HCT116 (cell line): ENCODE data around the gene TMPRSS9. TPM values are rescaled to one million over a fixed set of nuclear protein-coding genes. Genes with fewer than 3 reads are reported as not detected.

Experiments used
- ATAC-seq: fragments of 200-7000 bp; cut with Tn5 transposase; 2 replicates; pipeline ENCODE4 v1.9.1; 2020; ENCODE audit warnings: mild to moderate bottlenecking, moderate library complexity
- BruUV-seq: library from RNA; stranded (reverse); fragments of 400-500 nt; replicated peaks from 2 replicates; lab custom pipeline; 2021; lab: Mats Ljungman, UMichigan
- CTCF ChIA-PET: fragments of 300-600 bp; sonication (Branson Sonifier 250); formaldehyde crosslinking; loops from one replicate; lab custom pipeline; 2021; ENCODE audit warnings: antibody characterized with exemption; lab: Charles Lee
- POLR2A ChIA-PET: fragments of 300-600, 350-600 bp; sonication (Branson Sonifier 250); formaldehyde crosslinking; loops from one replicate; lab custom pipeline; 2021; ENCODE audit warnings: antibody characterized with exemption; lab: Charles Lee
- RAD21 ChIA-PET, 2 experiments: fragments of 300-600 bp; sonication (Branson Sonifier 250); formaldehyde crosslinking; loops; one replicate each; lab custom pipeline; 2023; ENCODE audit warnings: low total read pairs in 2 of 2; ENCODE audit not compliant: uncharacterized antibody in 2 of 2, unreplicated experiment in 2 of 2, low non-redundant PET in 1 of 2; lab: Charles Lee
- DNase-seq: peaks from one replicate; pipeline ENCODE4 v3.0.0-alpha.2; 2010; ENCODE audit warnings: low read depth, low spot score
- H2AFZ ChIP-seq: fragments of 200-600 bp; shearing (Covaris generic), sonication (generic); 2 replicates; pipeline ENCODE4 v1.6.1; 2017; ENCODE audit warnings: low read depth, mixed run types, mixed read lengths, antibody characterized with exemption, low read length; ENCODE audit not compliant: poor library complexity, severe bottlenecking
- H3K27ac ChIP-seq: 2 replicates; pipeline ENCODE4 v1.5.1; 2012; ENCODE audit warnings: low read depth, low read length
- H3K27me3 ChIP-seq: fragments of 200-600 bp; sonication (generic); 2 replicates; pipeline ENCODE4 v1.6.1; 2016; ENCODE audit warnings: mixed run types, low read length, mixed read lengths; ENCODE audit not compliant: insufficient read depth
- H3K36me3 ChIP-seq, 2 experiments: fragments of 200-500 bp in 1 of 2; fragments of 200-600 bp in 1 of 2; sonication (Bioruptor generic) in 1 of 2; sonication (generic) in 1 of 2; 2 replicates each; pipeline versions ENCODE4 v1.5.1 to v1.6.1; 2014 to 2016; ENCODE audit warnings: low read length in 2 of 2, inconsistent platforms in 1 of 2, mixed read lengths in 1 of 2, mixed run types in 1 of 2; ENCODE audit not compliant: insufficient read depth in 2 of 2, control insufficient read depth in 1 of 2
- H3K4me1 ChIP-seq, 2 experiments: fragments of 200-600 bp in 1 of 2; sonication (generic) in 1 of 2; 2 replicates each; pipeline versions ENCODE4 v1.5.1 to v1.6.1; 2012 to 2017; ENCODE audit warnings: low read length in 2 of 2, inconsistent platforms in 1 of 2, mild to moderate bottlenecking in 1 of 2, mixed read lengths in 1 of 2, mixed run types in 1 of 2, moderate library complexity in 1 of 2; ENCODE audit not compliant: insufficient read depth in 2 of 2, control insufficient read depth in 1 of 2
- H3K4me2 ChIP-seq: fragments of 200-600 bp; sonication (generic); 2 replicates; pipeline ENCODE4 v1.6.1; 2017; ENCODE audit warnings: mixed run types, low read length, mixed read lengths
- H3K4me3 ChIP-seq, 2 experiments: fragments of 200-600 bp in 1 of 2; sonication (generic) in 1 of 2; replicated peaks in 1 of 2; 2 replicates each; pipeline ENCODE4 v1.5.1; 2011 to 2016; ENCODE audit warnings: low read length in 2 of 2, control low read depth in 1 of 2, low read depth in 1 of 2, mild to moderate bottlenecking in 1 of 2, mixed read lengths in 1 of 2, mixed run types in 1 of 2
- H3K79me2 ChIP-seq: fragments of 200-600 bp; sonication (generic); 2 replicates; pipeline ENCODE4 v1.6.1; 2017; ENCODE audit warnings: mild to moderate bottlenecking, mixed run types, low read length, moderate library complexity, mixed read lengths; ENCODE audit not compliant: insufficient read depth
- H3K9ac ChIP-seq: fragments of 200-600 bp; sonication (generic); 2 replicates; pipeline ENCODE4 v1.6.1; 2016; ENCODE audit warnings: low read length, mixed read lengths
- H3K9me2 ChIP-seq: fragments of 200-600 bp; sonication (generic), shearing (Covaris generic); 2 replicates; pipeline ENCODE4 v1.6.1; 2017; ENCODE audit warnings: mixed run types, mild to moderate bottlenecking, moderate library complexity; ENCODE audit not compliant: insufficient read depth
- H3K9me3 ChIP-seq, 2 experiments: fragments of 200-500 bp in 1 of 2; fragments of 200-600 bp in 1 of 2; sonication (Bioruptor generic) in 1 of 2; sonication (generic) in 1 of 2; 2 replicates each; pipeline ENCODE4 v1.6.1; 2014 to 2017; ENCODE audit warnings: low read length in 2 of 2, mixed read lengths in 2 of 2, inconsistent platforms in 1 of 2, low read depth in 1 of 2, mild to moderate bottlenecking in 1 of 2, mixed run types in 1 of 2, moderate library complexity in 1 of 2; ENCODE audit not compliant: control insufficient read depth in 1 of 2, insufficient read depth in 1 of 2
- H4K20me1 ChIP-seq: fragments of 200-600 bp; sonication (generic), shearing (Covaris generic); 2 replicates; pipeline ENCODE4 v1.6.1; 2017; ENCODE audit warnings: mixed run types, mild to moderate bottlenecking, moderate library complexity; ENCODE audit not compliant: insufficient read depth
- CBX3 ChIP-seq: IDR thresholded peaks from 2 replicates; pipeline ENCODE4 v1.6.1; 2012; ENCODE audit warnings: low read depth
- CEBPB ChIP-seq: IDR thresholded peaks from 2 replicates; pipeline ENCODE4 v1.6.1; 2012; ENCODE audit warnings: low read depth
- EGR1 ChIP-seq: IDR thresholded peaks from 2 replicates; pipeline ENCODE4 v1.6.1; 2012; ENCODE audit warnings: low read depth
- ELF1 ChIP-seq: IDR thresholded peaks from 2 replicates; pipeline ENCODE4 v1.6.1; 2012; ENCODE audit warnings: low read depth, borderline replicate concordance
- EZH2 ChIP-seq: fragments of 200-600 bp; sonication (generic); IDR thresholded peaks from 2 replicates; pipeline ENCODE4 v1.6.1; 2017; ENCODE audit warnings: antibody characterized with exemption, mixed run types
- EZH2phosphoT487 ChIP-seq: fragments of 200-600 bp; IDR thresholded peaks from 2 replicates; pipeline ENCODE4 v1.6.1; 2018; ENCODE audit warnings: antibody characterized with exemption, borderline replicate concordance
- POLR2A ChIP-seq: IDR thresholded peaks from 2 replicates; pipeline ENCODE4 v1.7.0; 2011; ENCODE audit warnings: borderline replicate concordance; ENCODE audit not compliant: insufficient read depth, insufficient read length; ENCODE audit errors: extremely low read depth
- POLR2AphosphoS5 ChIP-seq: IDR thresholded peaks from 2 replicates; pipeline ENCODE4 v1.6.1; 2011; ENCODE audit warnings: mild to moderate bottlenecking, low read depth, low read length, moderate library complexity
- RAD21 ChIP-seq: IDR thresholded peaks from 2 replicates; pipeline ENCODE4 v1.6.1; 2012; ENCODE audit warnings: low read depth, mild to moderate bottlenecking
- SP1 ChIP-seq: IDR thresholded peaks from 2 replicates; pipeline ENCODE4 v1.6.1; 2012; ENCODE audit warnings: low read depth
- SRF ChIP-seq: IDR thresholded peaks from 2 replicates; pipeline ENCODE4 v1.6.1; 2012; ENCODE audit warnings: low read depth
- ZNF274 ChIP-seq: fragments of 200-500 bp; sonication (Bioruptor generic); IDR thresholded peaks from 2 replicates; pipeline ENCODE4 v1.6.1; 2014; ENCODE audit warnings: mild to moderate bottlenecking, low read depth, low read length, inconsistent platforms
- intact Hi-C: fragments of 100-400 bp; cut with micrococcal nuclease; formaldehyde crosslinking; loops from 2 replicates; pipeline ENCODE4 v1.10.0; 2022
- total RNA-seq: library from RNA; stranded (reverse); gene quantifications from one replicate; pipeline ENCODE4 v1.2.1, GENCODE V29; 2021; ENCODE audit not compliant: unreplicated experiment
- TF ChIP-seq, protein P1 (sequence below): IDR thresholded peaks from 2 replicates; pipeline ENCODE4 v1.6.1; 2012
- TF ChIP-seq, protein P2 (sequence below): IDR thresholded peaks from 2 replicates; pipeline ENCODE4 v1.6.1; 2012
- TF ChIP-seq, protein P3 (sequence below), 3 experiments: fragments of 200-600 bp in 1 of 3; sonication (generic) in 1 of 3; IDR thresholded peaks in 2 of 3; conservative IDR thresholded peaks in 1 of 3; 2 replicates each; pipeline ENCODE4 v1.5.1; 2012 to 2017; ENCODE audit warnings: low read depth in 2 of 3, low read length in 2 of 3, antibody characterized with exemption in 1 of 3, borderline replicate concordance in 1 of 3, control low read depth in 1 of 3, mild to moderate bottlenecking in 1 of 3, mixed read lengths in 1 of 3, mixed run types in 1 of 3, moderate library complexity in 1 of 3; ENCODE audit not compliant: insufficient read depth in 1 of 3
- TF ChIP-seq, protein P4 (sequence below): IDR thresholded peaks from 2 replicates; pipeline ENCODE4 v1.6.1; 2012; ENCODE audit warnings: low read depth

TMPRSS9 gene
- total RNA-seq, 1 experiment from 2014 or later: not detected

DNA sequence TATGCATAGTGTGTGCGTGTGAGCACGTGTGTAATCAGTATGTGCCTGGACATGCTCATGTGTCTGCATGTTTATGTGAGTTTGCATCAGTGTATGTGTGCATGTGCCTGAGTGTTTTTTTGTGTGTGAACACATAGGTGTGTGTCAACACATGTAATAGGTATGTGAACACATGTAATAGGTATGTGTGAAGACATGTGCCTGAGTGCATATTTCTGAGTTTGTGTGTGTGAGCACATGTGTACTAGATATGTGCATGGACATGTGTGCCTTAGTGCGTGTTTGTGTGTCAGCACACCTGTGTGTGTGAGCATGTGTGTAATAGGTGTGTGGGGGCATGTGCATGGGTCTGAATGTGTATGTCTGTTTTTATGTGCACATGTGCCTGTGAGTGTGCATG lies 24.2 kb upstream of the TMPRSS9 start:
- POLR2A ChIA-PET: no interaction called here

More for the DNA sequence above, 24.2 kb upstream of the TMPRSS9 start:
- intact Hi-C loops: no loop called here
- H3K9me2 ChIP-seq: no peaks in the 10 kb centered on the region
- H3K4me1 ChIP-seq: peaks cover 0 to 5% of the 10 kb centered on the region in 2 experiments; a peak in 1 of 4 replicates
- TF ChIP-seq EZH2 (no peak), RAD21 (no peak), POLR2A (no peak), CBX3 (no peak), SP1 (no peak), CEBPB (no peak), EGR1 (no peak), ZNF274 (no peak), POLR2AphosphoS5 (no peak), ELF1 (no peak), SRF (no peak), EZH2phosphoT487 (no peak)
- TF ChIP-seq, protein P1, sequence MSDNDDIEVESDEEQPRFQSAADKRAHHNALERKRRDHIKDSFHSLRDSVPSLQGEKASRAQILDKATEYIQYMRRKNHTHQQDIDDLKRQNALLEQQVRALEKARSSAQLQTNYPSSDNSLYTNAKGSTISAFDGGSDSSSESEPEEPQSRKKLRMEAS: no peak
- TF ChIP-seq, protein P2, sequence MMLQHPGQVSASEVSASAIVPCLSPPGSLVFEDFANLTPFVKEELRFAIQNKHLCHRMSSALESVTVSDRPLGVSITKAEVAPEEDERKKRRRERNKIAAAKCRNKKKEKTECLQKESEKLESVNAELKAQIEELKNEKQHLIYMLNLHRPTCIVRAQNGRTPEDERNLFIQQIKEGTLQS: no peak
- TF ChIP-seq, protein P3, sequence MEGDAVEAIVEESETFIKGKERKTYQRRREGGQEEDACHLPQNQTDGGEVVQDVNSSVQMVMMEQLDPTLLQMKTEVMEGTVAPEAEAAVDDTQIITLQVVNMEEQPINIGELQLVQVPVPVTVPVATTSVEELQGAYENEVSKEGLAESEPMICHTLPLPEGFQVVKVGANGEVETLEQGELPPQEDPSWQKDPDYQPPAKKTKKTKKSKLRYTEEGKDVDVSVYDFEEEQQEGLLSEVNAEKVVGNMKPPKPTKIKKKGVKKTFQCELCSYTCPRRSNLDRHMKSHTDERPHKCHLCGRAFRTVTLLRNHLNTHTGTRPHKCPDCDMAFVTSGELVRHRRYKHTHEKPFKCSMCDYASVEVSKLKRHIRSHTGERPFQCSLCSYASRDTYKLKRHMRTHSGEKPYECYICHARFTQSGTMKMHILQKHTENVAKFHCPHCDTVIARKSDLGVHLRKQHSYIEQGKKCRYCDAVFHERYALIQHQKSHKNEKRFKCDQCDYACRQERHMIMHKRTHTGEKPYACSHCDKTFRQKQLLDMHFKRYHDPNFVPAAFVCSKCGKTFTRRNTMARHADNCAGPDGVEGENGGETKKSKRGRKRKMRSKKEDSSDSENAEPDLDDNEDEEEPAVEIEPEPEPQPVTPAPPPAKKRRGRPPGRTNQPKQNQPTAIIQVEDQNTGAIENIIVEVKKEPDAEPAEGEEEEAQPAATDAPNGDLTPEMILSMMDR (IDR thresholded peaks at IDR 0.05 in 2 of 3, conservative IDR thresholded peaks at IDR 0.05 in 1 of 3; ENCODE audit: borderline replicate concordance in 1 of 3, insufficient read depth in 1 of 3, low read depth in 2 of 3, low read length in 2 of 3): no peak
- TF ChIP-seq, protein P4, sequence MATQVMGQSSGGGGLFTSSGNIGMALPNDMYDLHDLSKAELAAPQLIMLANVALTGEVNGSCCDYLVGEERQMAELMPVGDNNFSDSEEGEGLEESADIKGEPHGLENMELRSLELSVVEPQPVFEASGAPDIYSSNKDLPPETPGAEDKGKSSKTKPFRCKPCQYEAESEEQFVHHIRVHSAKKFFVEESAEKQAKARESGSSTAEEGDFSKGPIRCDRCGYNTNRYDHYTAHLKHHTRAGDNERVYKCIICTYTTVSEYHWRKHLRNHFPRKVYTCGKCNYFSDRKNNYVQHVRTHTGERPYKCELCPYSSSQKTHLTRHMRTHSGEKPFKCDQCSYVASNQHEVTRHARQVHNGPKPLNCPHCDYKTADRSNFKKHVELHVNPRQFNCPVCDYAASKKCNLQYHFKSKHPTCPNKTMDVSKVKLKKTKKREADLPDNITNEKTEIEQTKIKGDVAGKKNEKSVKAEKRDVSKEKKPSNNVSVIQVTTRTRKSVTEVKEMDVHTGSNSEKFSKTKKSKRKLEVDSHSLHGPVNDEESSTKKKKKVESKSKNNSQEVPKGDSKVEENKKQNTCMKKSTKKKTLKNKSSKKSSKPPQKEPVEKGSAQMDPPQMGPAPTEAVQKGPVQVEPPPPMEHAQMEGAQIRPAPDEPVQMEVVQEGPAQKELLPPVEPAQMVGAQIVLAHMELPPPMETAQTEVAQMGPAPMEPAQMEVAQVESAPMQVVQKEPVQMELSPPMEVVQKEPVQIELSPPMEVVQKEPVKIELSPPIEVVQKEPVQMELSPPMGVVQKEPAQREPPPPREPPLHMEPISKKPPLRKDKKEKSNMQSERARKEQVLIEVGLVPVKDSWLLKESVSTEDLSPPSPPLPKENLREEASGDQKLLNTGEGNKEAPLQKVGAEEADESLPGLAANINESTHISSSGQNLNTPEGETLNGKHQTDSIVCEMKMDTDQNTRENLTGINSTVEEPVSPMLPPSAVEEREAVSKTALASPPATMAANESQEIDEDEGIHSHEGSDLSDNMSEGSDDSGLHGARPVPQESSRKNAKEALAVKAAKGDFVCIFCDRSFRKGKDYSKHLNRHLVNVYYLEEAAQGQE: no peak
- TF ChIP-seq, all 23 proteins: peak for 0
- Histone ChIP-seq H3K36me3 (no peaks in the 10 kb centered on the region), H4K20me1 (no peaks in the 10 kb centered on the region; the same call in 1 of the 2 replicates), H3K4me3 (no peak overlapping the region), H3K9me3 (peaks cover 0 to 11% of the 10 kb centered on the region in 2 experiments; a peak in 1 of 4 replicates), H3K79me2 (peaks cover 54% of the 10 kb centered on the region), H2AFZ (no peak overlapping the region), H3K27me3 (no peaks in the 10 kb centered on the region), H3K4me2 (no peak overlapping the region), H3K9ac (no peak overlapping the region), H3K27ac (peak overlapping the region; percentile 35; the same call in 1 of the 2 replicates)
- ATAC-seq (no peak), DNase-seq (no peak)
- ChIA-PET RAD21 (no interaction called here), CTCF (no interaction called here)
- BruUV-seq: no TSS peak
